ENCODE data around the gene CRK. TPM values are rescaled to one million over a fixed set of nuclear protein-coding genes. Genes with fewer than 3 reads are reported as not detected.
"Not testable (repeated sequence)": the region's sequence is repeated elsewhere in the genome, so short reads cannot be mapped to it uniquely, and the experiment has no call there.

The CRK gene
- total RNA-seq, 2 donors from 2014 or later: 37.0 to 44.4 TPM

GRCh38 chr17:1402262-1402586 lies 53.8 kb downstream of the CRK start:
- intact Hi-C loops (cut with DNase I): no loop called here
- ATAC-seq (no peak), DNase-seq (no peak)

GRCh38 chr17:1399679-1400512 lies 56.1 kb downstream of the CRK start, which contains the start of gene YWHAE:
TSS of gene YWHAE (minus strand) at chr17:1400222. CDS start at chr17:1400110, 112 bp downstream.
- peak; percentile 98 for ATAC-seq
- intact Hi-C loops (cut with DNase I): loop anchor here in 1 of 2 donors (10.0 kb wide), 1 partner anchor 55 kb away; the partner anchor contains the start of gene CRK
- DNase-seq: peak; percentile 98

GRCh38 chr17:1398931-1399678 lies 56.9 kb downstream of the CRK start:
- DNase-seq: peak; percentile 65
- intact Hi-C loops (cut with DNase I): loop anchor here in 1 of 2 donors (10.0 kb wide), 1 partner anchor 56 kb away; the partner anchor contains the start of gene CRK
- ATAC-seq: peak; percentile 54 to 55

GRCh38 chr17:1398028-1398427 lies 58.0 kb downstream of the CRK start:
- intact Hi-C loops (cut with DNase I): loop anchor here in 1 of 2 donors (10.0 kb wide), 1 partner anchor 57 kb away; the partner anchor contains the start of gene CRK
- DNase-seq (no peak), ATAC-seq (no peak)

GRCh38 chr17:1395876-1396665 lies 60.0 kb downstream of the CRK start:
- intact Hi-C loops (cut with DNase I): loop anchor here in 1 of 2 donors (10.0 kb wide), 1 partner anchor 59 kb away; the partner anchor contains the start of gene CRK
- DNase-seq, ATAC-seq: not testable (repeated sequence)

GRCh38 chr17:1391577-1391976 lies 64.5 kb downstream of the CRK start:
- ATAC-seq (no peak), DNase-seq (no peak)
- intact Hi-C loops (cut with DNase I): loop anchor here in 1 of 2 donors (10.0 kb wide), 1 partner anchor 63 kb away; the partner anchor contains the start of gene CRK

- intact Hi-C loops (cut with DNase I): loop anchor here in 1 of 2 donors (10.0 kb wide), 1 partner anchor 64 kb away; the partner anchor contains the start of gene CRK
- DNase-seq (no peak), ATAC-seq (peak; percentile 83 to 88)
These were observed 65.3 kb downstream of the CRK start for GRCh38 chr17:1390432-1391367.

GRCh38 chr17:1387490-1388227 lies 68.4 kb downstream of the CRK start:
- ATAC-seq; intact Hi-C loops (cut with DNase I); DNase-seq: not testable (repeated sequence)

GRCh38 chr17:1386675-1387190 lies 69.3 kb downstream of the CRK start:
- intact Hi-C loops (cut with DNase I): not testable (repeated sequence)

GRCh38 chr17:1386265-1386664 lies 69.8 kb downstream of the CRK start:
- intact Hi-C loops (cut with DNase I): no loop called here
- DNase-seq (no peak), ATAC-seq (no peak)

More at GRCh38 chr17:1386675-1387190, 69.3 kb downstream of the CRK start:
- ATAC-seq, DNase-seq: not testable (repeated sequence)

GRCh38 chr17:1385861-1386260 lies 70.2 kb downstream of the CRK start:
- ATAC-seq: no peak
- no peak for DNase-seq
- intact Hi-C loops (cut with DNase I): no loop called here

GRCh38 chr17:1384905-1385435 lies 71.1 kb downstream of the CRK start:
- no peak for DNase-seq
- intact Hi-C loops (cut with DNase I): no loop called here
- ATAC-seq: peak; percentile 63 to 70

GRCh38 chr17:1379930-1380313 lies 76.1 kb downstream of the CRK start:
- ATAC-seq (no peak), DNase-seq (no peak)
- intact Hi-C loops (cut with DNase I): no loop called here

- intact Hi-C loops (cut with DNase I): no loop called here
- DNase-seq: no peak
- no peak for ATAC-seq
These were observed 76.7 kb downstream of the CRK start for GRCh38 chr17:1379208-1379929.

- intact Hi-C loops (cut with DNase I); DNase-seq; ATAC-seq: not testable (repeated sequence)
These were observed 77.6 kb downstream of the CRK start for GRCh38 chr17:1378476-1378860.

- intact Hi-C loops (cut with DNase I): no loop called here
- DNase-seq (no peak), ATAC-seq (no peak)
These were observed 78.7 kb downstream of the CRK start for GRCh38 chr17:1377334-1377733.
